Left ventricle myocardium superior (tissue), 1 donor: ENCODE data around the gene SLC13A3. TPM values are rescaled to one million over a fixed set of nuclear protein-coding genes. Genes with fewer than 3 reads are reported as not detected.

Experiments
- ATAC-seq: fragments of 200-7000 bp; cut with Tn5 transposase; one replicate; pipeline ENCODE4 v1.9.1; 2020; ENCODE audit warnings: mild to moderate bottlenecking, moderate library complexity
- DNase-seq: peaks from one replicate; pipeline ENCODE4 v3.0.0-alpha.2; 2020
- intact Hi-C: fragments of 100-400 bp; cut with micrococcal nuclease; formaldehyde crosslinking; loops from one replicate; pipeline ENCODE4 v1.11.0; 2022
- total RNA-seq: library from RNA; stranded (reverse); fragmentation: NEBNext Ultra II Directional; extraction: Animal tissue kit (Norgen Biotek cat#: 25700); gene quantifications from one replicate; pipeline ENCODE4 v1.2.1, GENCODE V29; 2021
- donor health status: DM: no; HTN: yes; CAD: no; lungs with severe emphysema.

SLC13A3 gene
- total RNA-seq, 1 donor from 2014 or later = 0.12 TPM

- no peak for DNase-seq
- ATAC-seq = no peak
- intact Hi-C loops = no loop called here
Observed at GRCh38 chr20:46569961-46570360, 81.3 kb downstream of the SLC13A3 start.

GRCh38 chr20:46568570-46569129 is 82.6 kb downstream of the SLC13A3 start:
- ATAC-seq (peak; percentile 86), DNase-seq (peak; percentile 93)
- intact Hi-C loops = no loop called here

GRCh38 chr20:46566125-46566524 is 85.1 kb downstream of the SLC13A3 start:
- DNase-seq (no peak), ATAC-seq (no peak)
- intact Hi-C loops = no loop called here

- intact Hi-C loops = no loop called here
- no peak for ATAC-seq
- no peak for DNase-seq
Observed at GRCh38 chr20:46564241-46564957, 86.9 kb downstream of the SLC13A3 start.

- ATAC-seq (no peak), DNase-seq (no peak)
- intact Hi-C loops = no loop called here
Observed at GRCh38 chr20:46563860-46564221, 87.4 kb downstream of the SLC13A3 start.

- ATAC-seq (no peak), DNase-seq (no peak)
- intact Hi-C loops = no loop called here
Observed at GRCh38 chr20:46563170-46563859, 87.9 kb downstream of the SLC13A3 start.

- intact Hi-C loops = no loop called here
- peak; percentile 91 for ATAC-seq
- peak; percentile 54 for DNase-seq
Observed at GRCh38 chr20:46562373-46563169, 88.7 kb downstream of the SLC13A3 start.

- intact Hi-C loops = no loop called here
- no peak for DNase-seq
- ATAC-seq = no peak
Observed at GRCh38 chr20:46562009-46562372, 89.3 kb downstream of the SLC13A3 start.

- ATAC-seq = no peak
- no peak for DNase-seq
- intact Hi-C loops = no loop called here
Observed at GRCh38 chr20:46559685-46560440, 91.4 kb downstream of the SLC13A3 start.

- intact Hi-C loops = no loop called here
- DNase-seq (no peak), ATAC-seq (no peak)
Observed at GRCh38 chr20:46559001-46559400, 92.3 kb downstream of the SLC13A3 start.

- intact Hi-C loops = no loop called here
- DNase-seq (no peak), ATAC-seq (peak; percentile 24)
Observed at GRCh38 chr20:46558511-46558959, 92.7 kb downstream of the SLC13A3 start.

GRCh38 chr20:46557231-46557956 is 93.9 kb downstream of the SLC13A3 start:
- DNase-seq = no peak
- intact Hi-C loops = no loop called here
- ATAC-seq = no peak

GRCh38 chr20:46555370-46555956 is 95.8 kb downstream of the SLC13A3 start:
- ATAC-seq = no peak
- intact Hi-C loops = no loop called here
- DNase-seq = no peak

GRCh38 chr20:46554828-46555227 is 96.4 kb downstream of the SLC13A3 start:
- no peak for ATAC-seq
- no peak for DNase-seq
- intact Hi-C loops = no loop called here

GRCh38 chr20:46553926-46554325 is 97.3 kb downstream of the SLC13A3 start:
- intact Hi-C loops = no loop called here

GRCh38 chr20:46552460-46553420 is 98.5 kb downstream of the SLC13A3 start:
- DNase-seq (no peak), ATAC-seq (no peak)
- intact Hi-C loops = no loop called here

More at GRCh38 chr20:46553926-46554325, 97.3 kb downstream of the SLC13A3 start:
- DNase-seq = no peak
- ATAC-seq = no peak
